GM12878 (cell line): ENCODE results near the gene FGD3. TPM values are rescaled to one million over a fixed set of nuclear protein-coding genes. Genes with fewer than 3 reads are reported as not detected.

ENCODE experiments used
- ATAC-seq: fragments of 200-7000 bp; cut with Tn5 transposase; 3 replicates; pipeline ENCODE4 v1.9.1; 2020; ENCODE audit warnings: mild to moderate bottlenecking, moderate library complexity
- BruUV-seq: library from RNA; stranded (reverse); fragments of 400-500 nt; replicated peaks from 2 replicates; lab custom pipeline; 2021; lab: Mats Ljungman, UMichigan
- CTCF ChIA-PET: fragments of 300-600 bp; sonication (Branson Sonifier 250); formaldehyde crosslinking; extraction: SDS; loops from one replicate; lab custom pipeline; 2021; ENCODE audit warnings: inconsistent platforms; lab: Yijun Ruan, JAX
- POLR2A ChIA-PET: fragments of 350-600 bp; formaldehyde crosslinking; extraction: SDS; loops from one replicate; lab custom pipeline; 2021; ENCODE audit warnings: inconsistent platforms; lab: Charles Lee
- RAD21 ChIA-PET: fragments of 300-600 bp; sonication (Branson Sonifier 250); formaldehyde crosslinking; loops from one replicate; lab custom pipeline; 2023; ENCODE audit warnings: antibody characterized with exemption; ENCODE audit not compliant: unreplicated experiment; lab: Charles Lee
- SMC1A ChIA-PET: fragments of 300-600 bp; sonication (Branson Sonifier 250); formaldehyde crosslinking; loops from one replicate; lab custom pipeline; 2023; ENCODE audit not compliant: unreplicated experiment, uncharacterized antibody; lab: Charles Lee
- DNase-seq: peaks from one replicate; pipeline ENCODE4 v3.0.0-alpha.2; 2011; ENCODE audit warnings: low read depth, low spot score
- FAIRE-seq: peaks from 3 replicates; lab custom pipeline; 2011; peaks lifted over from hg19 to GRCh38; lab: Jason Lieb, UNC
- H2AFZ ChIP-seq: 2 replicates; pipeline ENCODE4 v1.6.0; 2011; ENCODE audit warnings: low read depth, low read length, control low read depth; ENCODE audit not compliant: control insufficient read depth
- H3K27ac ChIP-seq: 2 replicates; pipeline ENCODE4 v1.5.1; 2011; ENCODE audit warnings: control low read depth; ENCODE audit not compliant: control insufficient read depth, insufficient read depth
- H3K27me3 ChIP-seq, 2 experiments: replicated peaks in 1 of 2; 2 replicates each; pipeline versions ENCODE4 v1.6.0 to v1.6.1; 2011; ENCODE audit warnings: low read length in 1 of 2; ENCODE audit not compliant: control insufficient read depth in 2 of 2, insufficient read depth in 2 of 2
- H3K36me3 ChIP-seq, 2 experiments: 2 replicates each; pipeline ENCODE4 v1.5.1; 2011; ENCODE audit warnings: low read length in 1 of 2; ENCODE audit not compliant: control insufficient read depth in 2 of 2, insufficient read depth in 2 of 2
- H3K4me1 ChIP-seq: 2 replicates; pipeline ENCODE4 v1.6.1; 2011; ENCODE audit warnings: mild to moderate bottlenecking, low read length, moderate library complexity, mixed read lengths; ENCODE audit not compliant: control insufficient read depth, insufficient read depth
- H3K4me2 ChIP-seq: 2 replicates; pipeline ENCODE4 v1.6.0; 2011; ENCODE audit warnings: control low read depth; ENCODE audit not compliant: control insufficient read depth, insufficient read depth
- H3K4me3 ChIP-seq: fragments of 200-600 bp; sonication (generic); 2 replicates; pipeline ENCODE4 v1.5.1; 2016
- H3K79me2 ChIP-seq: 2 replicates; pipeline ENCODE4 v1.6.0; 2011; ENCODE audit warnings: low read length; ENCODE audit not compliant: control insufficient read depth, insufficient read depth
- H3K9ac ChIP-seq: 2 replicates; pipeline ENCODE4 v1.8.0; 2011; ENCODE audit warnings: low read length, control low read depth, mixed read lengths; ENCODE audit not compliant: control insufficient read depth, insufficient read depth
- H3K9me3 ChIP-seq: replicated peaks from 3 replicates; pipeline ENCODE4 v1.5.1; 2011; ENCODE audit warnings: mild to moderate bottlenecking, low read length; ENCODE audit not compliant: control insufficient read depth, insufficient read depth
- H4K20me1 ChIP-seq: 2 replicates; pipeline ENCODE4 v1.6.0; 2011; ENCODE audit not compliant: control insufficient read depth, insufficient read depth
- ASH2L ChIP-seq: fragments of 300-600, 200-600 bp; sonication (generic); IDR thresholded peaks from 2 replicates; pipeline ENCODE4 v1.6.1; 2017; ENCODE audit warnings: low read depth, mild to moderate bottlenecking, borderline replicate concordance
- CBX5 ChIP-seq: sonication (generic); IDR thresholded peaks from 2 replicates; pipeline ENCODE4 v1.6.1; 2016; ENCODE audit warnings: low read depth, moderate library complexity, mild to moderate bottlenecking, inconsistent platforms
- WGBS: methylation state at CpG from one replicate; pipeline ENCODE4 v1.1.6; 2016; ENCODE audit warnings: low lambda C conversion rate; ENCODE audit not compliant: insufficient replicate concordance, insufficient coverage; ENCODE audit errors: missing lambda C conversion rate; 5-methylcytosine and 5-hydroxymethylcytosine counted together
- in situ Hi-C: fragments of 300-500 bp; cut with MboI; formaldehyde crosslinking; loops from 9 replicates; pipeline ENCODE4 v1.14.3; 2018; ENCODE audit warnings: mixed read lengths
- intact Hi-C: fragments of 100-400 bp; cut with micrococcal nuclease; formaldehyde crosslinking; loops from one replicate; pipeline ENCODE4 v1.14.2; 2022; ENCODE audit not compliant: unreplicated experiment
- polyA plus RNA-seq, 11 experiments: library from polyadenylated mRNA; depleted of rRNA in 4 of 11; unstranded in 6 of 11; stranded (reverse) in 5 of 11; fragments of >200 nt; fragmentation: Nextera tagmentation in 4 of 11; fragmentation: Illumina TruSeq in 1 of 11; extraction: Ambion mirVana in 4 of 11; extraction: Trizol in 1 of 11; gene quantifications; 1 replicate in 1 of 11; 2 replicates in 10 of 11; pipeline versions ENCODE4 v1.2.1 to v1.2.3, GENCODE V29; 2011 to 2016; ENCODE audit warnings: inconsistent platforms in 2 of 11, missing spikeins in 2 of 11, low read depth in 1 of 11
- total RNA-seq, 4 experiments: library from RNA; depleted of rRNA in 3 of 4; stranded (reverse); fragments of >200 nt in 3 of 4; fragmentation: Illumina TruSeq in 1 of 4; extraction: Trizol in 1 of 4; gene quantifications; 2 replicates each; pipeline versions ENCODE4 v1.2.1 to v1.2.3, GENCODE V29; 2013 to 2021
- TF ChIP-seq, protein P1 (sequence below): fragments of 150-350 bp; IDR thresholded peaks from 2 replicates; pipeline ENCODE4 v1.6.1; 2016; ENCODE audit warnings: low read depth, low read length

FGD3 gene
- total and polyA plus RNA-seq, 10 of the 15 experiments (the other 5 are each of a cell fraction or from before 2014, with no cell fraction given): 0.26 to 18.1 (median 12.4) TPM

GRCh38 chr9:92983984-92984589 lies 36.8 kb downstream of the FGD3 start:
- H3K4me3 ChIP-seq: no peak overlapping the region
- no peak overlapping the region for H3K27ac ChIP-seq
- peaks cover 0 to 4% of the 10 kb centered on the region in 2 experiments; a peak in 3 of 4 replicates for H3K36me3 ChIP-seq
- RAD21 ChIA-PET: no interaction called here
- H3K9me3 ChIP-seq: peaks cover 10% of the 10 kb centered on the region
- POLR2A ChIA-PET: no interaction called here
- no peak overlapping the region for H3K9ac ChIP-seq
- no TSS peak for BruUV-seq
- no peak overlapping the region for H3K4me2 ChIP-seq
- no peaks in the 10 kb centered on the region for H3K27me3 ChIP-seq
- H3K4me1 ChIP-seq: no peaks in the 10 kb centered on the region
- H3K79me2 ChIP-seq: no peaks in the 10 kb centered on the region
- ATAC-seq: no peak
- H4K20me1 ChIP-seq: no peaks in the 10 kb centered on the region
- TF ChIP-seq, protein P1, sequence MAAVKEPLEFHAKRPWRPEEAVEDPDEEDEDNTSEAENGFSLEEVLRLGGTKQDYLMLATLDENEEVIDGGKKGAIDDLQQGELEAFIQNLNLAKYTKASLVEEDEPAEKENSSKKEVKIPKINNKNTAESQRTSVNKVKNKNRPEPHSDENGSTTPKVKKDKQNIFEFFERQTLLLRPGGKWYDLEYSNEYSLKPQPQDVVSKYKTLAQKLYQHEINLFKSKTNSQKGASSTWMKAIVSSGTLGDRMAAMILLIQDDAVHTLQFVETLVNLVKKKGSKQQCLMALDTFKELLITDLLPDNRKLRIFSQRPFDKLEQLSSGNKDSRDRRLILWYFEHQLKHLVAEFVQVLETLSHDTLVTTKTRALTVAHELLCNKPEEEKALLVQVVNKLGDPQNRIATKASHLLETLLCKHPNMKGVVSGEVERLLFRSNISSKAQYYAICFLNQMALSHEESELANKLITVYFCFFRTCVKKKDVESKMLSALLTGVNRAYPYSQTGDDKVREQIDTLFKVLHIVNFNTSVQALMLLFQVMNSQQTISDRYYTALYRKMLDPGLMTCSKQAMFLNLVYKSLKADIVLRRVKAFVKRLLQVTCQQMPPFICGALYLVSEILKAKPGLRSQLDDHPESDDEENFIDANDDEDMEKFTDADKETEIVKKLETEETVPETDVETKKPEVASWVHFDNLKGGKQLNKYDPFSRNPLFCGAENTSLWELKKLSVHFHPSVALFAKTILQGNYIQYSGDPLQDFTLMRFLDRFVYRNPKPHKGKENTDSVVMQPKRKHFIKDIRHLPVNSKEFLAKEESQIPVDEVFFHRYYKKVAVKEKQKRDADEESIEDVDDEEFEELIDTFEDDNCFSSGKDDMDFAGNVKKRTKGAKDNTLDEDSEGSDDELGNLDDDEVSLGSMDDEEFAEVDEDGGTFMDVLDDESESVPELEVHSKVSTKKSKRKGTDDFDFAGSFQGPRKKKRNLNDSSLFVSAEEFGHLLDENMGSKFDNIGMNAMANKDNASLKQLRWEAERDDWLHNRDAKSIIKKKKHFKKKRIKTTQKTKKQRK: peak; percentile 55; the same call in 1 of the 2 replicates
- 0 out of 2 replicates have a peak, but pooled peaks have one; percentile 43 for TF ChIP-seq CBX5
- no peak for TF ChIP-seq ASH2L
- intact Hi-C loops (no loop called here), in situ Hi-C loops (no loop called here)
- SMC1A ChIA-PET: interaction anchor here (1.0 kb wide), 2 partner anchors 19 to 20 kb away, joined by 3 to 4 read pairs; no protein-coding TSS in a partner anchor
- no peak overlapping the region for H2AFZ ChIP-seq
- WGBS: 72% methylated on average over 2 of the region's 2 CpGs
- no peak for FAIRE-seq
- CTCF ChIA-PET: interaction anchor here (1.1 to 1.7 kb wide), 2 partner anchors 19 to 125 kb away, joined by 3 to 6 read pairs; no protein-coding TSS in a partner anchor
- DNase-seq: no peak
